Mesodermal cell (in vitro differentiated cells): ENCODE measurements around the gene SNN.

Experiments
- H3K27ac ChIP-seq: 2 replicates; pipeline ENCODE4 v1.7.0; 2013; ENCODE audit warnings: mild to moderate bottlenecking, low read depth, low read length, moderate library complexity; ENCODE audit not compliant: severe bottlenecking
- H3K36me3 ChIP-seq: 2 replicates; pipeline ENCODE4 v1.7.1; 2013; ENCODE audit warnings: mild to moderate bottlenecking, low read length, moderate library complexity; ENCODE audit not compliant: control insufficient read depth, insufficient read depth
- H3K4me1 ChIP-seq: one replicate; pipeline ENCODE4 v1.7.1; 2013; ENCODE audit warnings: mild to moderate bottlenecking, low read length; ENCODE audit not compliant: insufficient read depth, control insufficient read depth, poor library complexity, severe bottlenecking
- H3K4me3 ChIP-seq: 2 replicates; pipeline ENCODE4 v1.7.0; 2013; ENCODE audit warnings: low read length, control low read depth, mild to moderate bottlenecking; ENCODE audit not compliant: insufficient read depth, poor library complexity, severe bottlenecking; ENCODE audit errors: extremely low read depth
- H3K9me3 ChIP-seq: 2 replicates; pipeline ENCODE4 v1.7.1; 2013; ENCODE audit warnings: mild to moderate bottlenecking, low read length, moderate library complexity; ENCODE audit not compliant: control insufficient read depth
- WGBS, 2 experiments: methylation state at CpG; one replicate each; pipeline ENCODE4 v1.1.5; 2013; ENCODE audit warnings: missing lambda C conversion rate in 2 of 2; ENCODE audit not compliant: insufficient coverage in 2 of 2; 5-methylcytosine and 5-hydroxymethylcytosine counted together

The SNN gene

GRCh38 chr16:11707679-11708197 is 39.5 kb downstream of the SNN start:
- 100% methylated on average over 2 to 3 of the region's 4 CpGs for WGBS, 2 experiments
- H3K27ac ChIP-seq, result no peak overlapping the region
- H3K36me3 ChIP-seq, result peaks cover 61% of the 10 kb centered on the region

GRCh38 chr16:11708421-11708820 is 40.2 kb downstream of the SNN start:
- H3K36me3 ChIP-seq, result peaks cover 57% of the 10 kb centered on the region
- WGBS, 2 experiments, result 100% methylated on average over 1 of the region's 1 CpG; no CpG with 5 or more reads in 1 of the 2 experiments

More at GRCh38 chr16:11707679-11708197, 39.5 kb downstream of the SNN start:
- Histone ChIP-seq H3K4me1 (no peaks in the 10 kb centered on the region), H3K9me3 (no peaks in the 10 kb centered on the region), H3K4me3 (no peak overlapping the region)

GRCh38 chr16:11711662-11712061 is 43.4 kb downstream of the SNN start:
- WGBS, 2 experiments, result 93 to 100% methylated on average over 2 of the region's 4 CpGs
- peaks cover 61% of the 10 kb centered on the region for H3K36me3 ChIP-seq
- no peak overlapping the region for H3K27ac ChIP-seq
- no peak overlapping the region for H3K4me3 ChIP-seq
- H3K4me1 ChIP-seq, result no peaks in the 10 kb centered on the region
- no peaks in the 10 kb centered on the region for H3K9me3 ChIP-seq

More at GRCh38 chr16:11708421-11708820, 40.2 kb downstream of the SNN start:
- Histone ChIP-seq H3K4me1 (no peaks in the 10 kb centered on the region), H3K9me3 (no peaks in the 10 kb centered on the region), H3K27ac (no peak overlapping the region), H3K4me3 (no peak overlapping the region)

- H3K27ac ChIP-seq, result no peak overlapping the region
These were observed 43.9 kb downstream of the SNN start for GRCh38 chr16:11712122-11712521.

GRCh38 chr16:11715246-11715947 is 47.1 kb downstream of the SNN start:
- 86 to 91% methylated on average over 4 to 5 of the region's 8 CpGs for WGBS, 2 experiments
- H3K4me3 ChIP-seq, result no peak overlapping the region
- peaks cover 56% of the 10 kb centered on the region for H3K36me3 ChIP-seq

More at GRCh38 chr16:11712122-11712521, 43.9 kb downstream of the SNN start:
- H3K4me3 ChIP-seq, result no peak overlapping the region
- H3K4me1 ChIP-seq, result no peaks in the 10 kb centered on the region
- no peaks in the 10 kb centered on the region for H3K9me3 ChIP-seq
- H3K36me3 ChIP-seq, result peaks cover 58% of the 10 kb centered on the region
- 100% methylated on average over 2 to 3 of the region's 3 CpGs for WGBS, 2 experiments

GRCh38 chr16:11716336-11716735 is 48.1 kb downstream of the SNN start:
- H3K4me1 ChIP-seq, result no peaks in the 10 kb centered on the region
- H3K27ac ChIP-seq, result no peak overlapping the region
- no peak overlapping the region for H3K4me3 ChIP-seq
- H3K36me3 ChIP-seq, result peaks cover 59% of the 10 kb centered on the region
- no peaks in the 10 kb centered on the region for H3K9me3 ChIP-seq

More at GRCh38 chr16:11715246-11715947, 47.1 kb downstream of the SNN start:
- H3K4me1 ChIP-seq, result no peaks in the 10 kb centered on the region
- H3K9me3 ChIP-seq, result no peaks in the 10 kb centered on the region
- no peak overlapping the region for H3K27ac ChIP-seq

- no peak overlapping the region for H3K4me3 ChIP-seq
- WGBS, 2 experiments, result 40 to 75% methylated on average over 2 to 5 of the region's 5 CpGs
These were observed 49.6 kb downstream of the SNN start for GRCh38 chr16:11717811-11718210.

GRCh38 chr16:11719171-11719570 is 50.9 kb downstream of the SNN start:
- Histone ChIP-seq H3K4me1 (no peaks in the 10 kb centered on the region), H3K36me3 (peaks cover 62% of the 10 kb centered on the region), H3K27ac (no peak overlapping the region), H3K4me3 (no peak overlapping the region), H3K9me3 (no peaks in the 10 kb centered on the region)

More at GRCh38 chr16:11717811-11718210, 49.6 kb downstream of the SNN start:
- H3K27ac ChIP-seq, result no peak overlapping the region
- no peaks in the 10 kb centered on the region for H3K4me1 ChIP-seq
- no peaks in the 10 kb centered on the region for H3K9me3 ChIP-seq
- H3K36me3 ChIP-seq, result peaks cover 60% of the 10 kb centered on the region

- H3K36me3 ChIP-seq, result peaks cover 66% of the 10 kb centered on the region
- 89 to 100% methylated on average over 3 of the region's 4 CpGs for WGBS, 2 experiments
- no peaks in the 10 kb centered on the region for H3K9me3 ChIP-seq
- no peak overlapping the region for H3K27ac ChIP-seq
- no peak overlapping the region for H3K4me3 ChIP-seq
- no peaks in the 10 kb centered on the region for H3K4me1 ChIP-seq
These were observed 51.5 kb downstream of the SNN start for GRCh38 chr16:11719762-11720161.

GRCh38 chr16:11721781-11722467 is 53.7 kb downstream of the SNN start:
- no peak overlapping the region for H3K4me3 ChIP-seq
- no peak overlapping the region for H3K27ac ChIP-seq
- H3K4me1 ChIP-seq, result no peaks in the 10 kb centered on the region
- WGBS, 2 experiments, result 92 to 94% methylated on average over 4 of the region's 4 CpGs
- H3K9me3 ChIP-seq, result no peaks in the 10 kb centered on the region
- peaks cover 73% of the 10 kb centered on the region for H3K36me3 ChIP-seq

GRCh38 chr16:11722468-11722808 is 54.2 kb downstream of the SNN start:
- H3K4me3 ChIP-seq, result no peak overlapping the region
- H3K9me3 ChIP-seq, result no peaks in the 10 kb centered on the region
- peaks cover 73% of the 10 kb centered on the region for H3K36me3 ChIP-seq
- no peak overlapping the region for H3K27ac ChIP-seq
- WGBS, 2 experiments, result 88 to 100% methylated on average over 1 to 3 of the region's 3 CpGs
- no peaks in the 10 kb centered on the region for H3K4me1 ChIP-seq
